H1 (cell line): ENCODE data around the gene TEDC1.

ENCODE experiments used
- EZH2 ChIP-seq: fragments of 200-600 bp; sonication (generic); IDR thresholded peaks from 2 replicates; pipeline ENCODE4 v1.7.1; 2012; ENCODE audit warnings: low read depth, mild to moderate bottlenecking, moderate library complexity, low read length, inconsistent platforms; ENCODE audit not compliant: severe bottlenecking
- JUND ChIP-seq: IDR thresholded peaks from 2 replicates; pipeline ENCODE4 v1.6.1; 2011; ENCODE audit warnings: mild to moderate bottlenecking, improper control_type of control experiment, low read length

- TF ChIP-seq EZH2 (no peak), JUND (no peak)
Observed at GRCh38 chr14:105502446-105503295, 11.6 kb downstream of the TEDC1 start.
